ENCODE data around the gene GID8. TPM values are rescaled to one million over a fixed set of nuclear protein-coding genes. Genes with fewer than 3 reads are reported as not detected.
A peak's percentile ranks its signal among the peaks of the same experiment; 100 is the strongest.

The GID8 gene
- total and polyA plus RNA-seq, 2 donors (not counting 1 experiment from before 2014, with no cell fraction given), result 12.4 to 47.4 TPM

DNA sequence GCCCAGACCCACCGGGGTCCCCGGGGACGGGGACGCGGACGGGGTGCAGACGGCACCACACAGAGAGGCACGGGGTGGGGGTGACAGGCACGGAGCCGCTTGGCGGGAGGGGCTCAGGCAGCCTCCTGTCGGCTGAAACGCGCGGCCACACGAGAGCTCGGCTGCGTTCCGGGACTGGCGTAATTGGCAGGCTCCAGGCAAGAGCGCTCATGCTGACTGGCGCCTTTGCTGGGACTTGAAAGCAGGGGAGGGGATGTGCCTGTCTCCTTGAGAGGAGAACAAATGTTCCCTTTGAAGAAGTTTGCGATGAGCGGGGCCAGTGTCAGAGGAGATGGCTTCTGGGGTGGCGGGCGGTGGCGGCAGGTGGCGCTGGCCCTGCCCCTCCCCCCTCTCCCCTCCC is 43.0 kb downstream of the GID8 start:
- Histone ChIP-seq H3K27me3 (replicated peaks in 1 of 4; ENCODE audit: control extremely low read depth in 1 of 4, control insufficient read depth in 3 of 4, insufficient read depth in 4 of 4, low read length in 3 of 4) (peaks cover 0 to 85% (median 40%) of the 10 kb centered on the region in 4 experiments), H3K79me2 (ENCODE audit: control insufficient read depth, insufficient read depth, low read length) (no peaks in the 10 kb centered on the region), H3K9ac (ENCODE audit: low read length) (no peak overlapping the region), H3K4me1 (ENCODE audit: control insufficient read depth in 2 of 2, insufficient read depth in 2 of 2, low read length in 2 of 2) (peaks cover 53 to 58% of the 10 kb centered on the region in 2 donors), H3K36me3 (replicated peaks in 1 of 2; ENCODE audit: control extremely low read depth in 1 of 2, control insufficient read depth in 1 of 2, extremely low read depth in 1 of 2, insufficient read depth in 2 of 2, low read length in 1 of 2) (no peaks in the 10 kb centered on the region), H3K9me3 (ENCODE audit: control extremely low read depth in 1 of 3, control insufficient read depth in 2 of 3, insufficient read depth in 1 of 3, low read length in 2 of 3) (peaks cover 0 to 28% (median 0%) of the 10 kb centered on the region in 3 donors), H3K4me3 (ENCODE audit: control extremely low read depth in 1 of 5, extremely low read depth in 1 of 5, insufficient read depth in 1 of 5, low read depth in 2 of 5, low read length in 4 of 5) (no peak overlapping the region), H3K27ac (ENCODE audit: low read length in 2 of 2) (no peak overlapping the region), H2AFZ (ENCODE audit: insufficient read depth, low read depth, low read length, poor library complexity, severe bottlenecking) (no peak overlapping the region), H4K20me1 (ENCODE audit: control insufficient read depth, insufficient read depth, low read length, poor library complexity, severe bottlenecking) (peaks cover 7% of the 10 kb centered on the region), H3K4me2 (replicated peaks; ENCODE audit: low read depth, low read length, poor library complexity, severe bottlenecking) (peak overlapping the region; percentile 44)
- peaks cover 53% of the 10 kb centered on the region for H3K27me3 Mint-ChIP-seq
- ChIA-PET CTCF (interaction anchor here (0.7 to 3.7 kb wide), 2 partner anchors 8 to 10 kb away, joined by 3 to 24 read pairs; no protein-coding TSS in a partner anchor), POLR2A (no interaction called here)
- WGBS (ENCODE audit: insufficient coverage), result 4% methylated on average over 22 of the region's 28 CpGs
- DNase-seq (peak; percentile 59), ATAC-seq (ENCODE audit: low read depth) (no peak)
- H3K9me3 Mint-ChIP-seq (ENCODE audit: insufficient read depth), result no peaks in the 10 kb centered on the region
- H3K4me1 Mint-ChIP-seq, result peaks cover 47% of the 10 kb centered on the region
- TF ChIP-seq CTCF (IDR thresholded peaks at IDR 0.05), result no peak
- TF ChIP-seq EZH2 (IDR thresholded peaks at IDR 0.05; ENCODE audit: borderline replicate concordance, insufficient read depth, low read depth, low read length, poor library complexity, severe bottlenecking), result no peak
- peak overlapping the region; percentile 52 for H3K4me3 Mint-ChIP-seq
- H3K27ac Mint-ChIP-seq, result no peak overlapping the region
- intact Hi-C loops (cut with micrococcal nuclease), result no loop called here

GRCh38 chr20:62982124-62983075 is 44.5 kb downstream of the GID8 start:
- peaks cover 0 to 79% (median 34%) of the 10 kb centered on the region in 4 experiments for H3K27me3 ChIP-seq (replicated peaks in 1 of 4; ENCODE audit: control extremely low read depth in 1 of 4, control insufficient read depth in 3 of 4, insufficient read depth in 4 of 4, low read length in 3 of 4)
- H3K79me2 ChIP-seq (ENCODE audit: control insufficient read depth, insufficient read depth, low read length), result no peaks in the 10 kb centered on the region
- no peaks in the 10 kb centered on the region for H3K36me3 ChIP-seq (replicated peaks in 1 of 2; ENCODE audit: control extremely low read depth in 1 of 2, control insufficient read depth in 1 of 2, extremely low read depth in 1 of 2, insufficient read depth in 2 of 2, low read length in 1 of 2)
- peaks cover 0 to 28% (median 0%) of the 10 kb centered on the region in 3 donors for H3K9me3 ChIP-seq (ENCODE audit: control extremely low read depth in 1 of 3, control insufficient read depth in 2 of 3, insufficient read depth in 1 of 3, low read length in 2 of 3)
- WGBS (ENCODE audit: insufficient coverage), result 52% methylated on average over 18 of the region's 21 CpGs
- Mint-ChIP-seq H3K4me3 (no peak overlapping the region), H3K4me1 (peaks cover 36% of the 10 kb centered on the region), H3K27me3 (peaks cover 50% of the 10 kb centered on the region), H3K27ac (no peak overlapping the region), H3K9me3 (ENCODE audit: insufficient read depth) (no peaks in the 10 kb centered on the region)
- H3K4me3 ChIP-seq (ENCODE audit: control extremely low read depth in 1 of 5, extremely low read depth in 1 of 5, insufficient read depth in 1 of 5, low read depth in 2 of 5, low read length in 4 of 5), result no peak overlapping the region
- peak overlapping the region; percentile 25 for H3K4me2 ChIP-seq (replicated peaks; ENCODE audit: low read depth, low read length, poor library complexity, severe bottlenecking)
- H3K4me1 ChIP-seq (ENCODE audit: control insufficient read depth in 2 of 2, insufficient read depth in 2 of 2, low read length in 2 of 2), result peaks cover 46 to 49% of the 10 kb centered on the region in 2 donors
- no peak overlapping the region for H3K27ac ChIP-seq (ENCODE audit: low read length in 2 of 2)
- intact Hi-C loops (cut with micrococcal nuclease), result no loop called here
- ATAC-seq (ENCODE audit: low read depth) (no peak), DNase-seq (no peak)
- H4K20me1 ChIP-seq (ENCODE audit: control insufficient read depth, insufficient read depth, low read length, poor library complexity, severe bottlenecking), result peaks cover 7% of the 10 kb centered on the region
- ChIA-PET CTCF (interaction anchor here (3.7 kb wide), 1 partner anchor 10 kb away, joined by 24 read pairs; no protein-coding TSS in a partner anchor), POLR2A (no interaction called here)
- H2AFZ ChIP-seq (ENCODE audit: insufficient read depth, low read depth, low read length, poor library complexity, severe bottlenecking), result no peak overlapping the region
- no peak overlapping the region for H3K9ac ChIP-seq (ENCODE audit: low read length)
- TF ChIP-seq CTCF (IDR thresholded peaks at IDR 0.05), result no peak
